ENCODE measurements around the gene NPL. TPM values are rescaled to one million over a fixed set of nuclear protein-coding genes. Genes with fewer than 3 reads are reported as not detected.
A peak's percentile ranks its signal among the peaks of the same experiment; 100 is the strongest.

The NPL gene
- polyA plus RNA-seq, 1 donor (not counting 4 experiments of a cell fraction or from before 2014, with no cell fraction given) = 9.0 TPM

GRCh38 chr1:182841368-182841988 lies 51.9 kb downstream of the NPL start:
- H3K79me2 ChIP-seq (ENCODE audit: control insufficient read depth, insufficient read depth, low read length) = peaks cover 71% of the 10 kb centered on the region
- H3K27ac ChIP-seq (ENCODE audit: control insufficient read depth, insufficient read depth, low read length) = peak overlapping the region; percentile 56

DNA sequence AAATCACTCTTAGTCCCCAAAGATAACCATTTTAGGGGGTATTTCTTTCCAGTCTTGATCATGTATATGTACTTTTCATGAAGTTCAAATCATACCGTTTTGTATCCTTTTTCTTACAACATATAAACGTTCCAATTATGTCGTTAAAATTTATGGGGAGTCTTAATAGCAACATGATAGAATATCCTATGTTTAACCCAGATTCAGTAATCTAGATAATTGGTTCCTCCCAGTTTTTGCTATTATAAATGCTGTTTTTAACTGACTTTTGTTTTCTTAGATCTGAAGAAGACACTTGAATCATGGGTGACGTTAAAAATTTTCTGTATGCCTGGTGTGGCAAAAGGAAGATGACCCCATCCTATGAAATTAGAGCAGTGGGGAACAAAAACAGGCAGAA lies 52.7 kb downstream of the NPL start:
- Histone ChIP-seq H3K27ac (ENCODE audit: control insufficient read depth, insufficient read depth, low read length) (no peak overlapping the region), H3K9me3 (ENCODE audit: control insufficient read depth, low read depth, low read length) (no peaks in the 10 kb centered on the region), H3K9me1 (ENCODE audit: control insufficient read depth, extremely low read depth, insufficient read depth, low read length) (no peaks in the 10 kb centered on the region), H3K36me3 (ENCODE audit: control insufficient read depth in 2 of 2, extremely low read depth in 1 of 2, insufficient read depth in 2 of 2, low read length in 2 of 2) (peaks cover 9 to 40% of the 10 kb centered on the region in 2 experiments), H3K79me2 (ENCODE audit: control insufficient read depth, insufficient read depth, low read length) (peaks cover 79% of the 10 kb centered on the region), H2AFZ (ENCODE audit: control insufficient read depth, low read length) (no peak overlapping the region), H3K27me3 (ENCODE audit: control insufficient read depth, extremely low read depth, insufficient read depth, low read length) (no peaks in the 10 kb centered on the region), H3K4me3 (ENCODE audit: control insufficient read depth in 2 of 3, extremely low read depth in 1 of 3, insufficient read depth in 2 of 3, low read depth in 1 of 3, low read length in 3 of 3) (peak overlapping the region in 1 of 3 experiments; percentile 99), H3K4me2 (ENCODE audit: control insufficient read depth, extremely low read depth, insufficient read depth, low read depth, low read length) (peak overlapping the region; percentile 98), H3K9ac (ENCODE audit: control insufficient read depth, extremely low read depth, insufficient read depth, low read length) (no peak overlapping the region), H4K20me1 (ENCODE audit: control insufficient read depth, extremely low read depth, insufficient read depth, low read length) (peaks cover 50% of the 10 kb centered on the region), H3K4me1 (ENCODE audit: control insufficient read depth, extremely low read depth, insufficient read depth, low read length) (peaks cover 19% of the 10 kb centered on the region)
- FAIRE-seq = no peak
- dilution Hi-C loops (cut with MboI; ENCODE audit: extremely low pct_ligation_motif_present, low sequenced_read_pairs) = no loop called here
- TF ChIP-seq, protein P1, sequence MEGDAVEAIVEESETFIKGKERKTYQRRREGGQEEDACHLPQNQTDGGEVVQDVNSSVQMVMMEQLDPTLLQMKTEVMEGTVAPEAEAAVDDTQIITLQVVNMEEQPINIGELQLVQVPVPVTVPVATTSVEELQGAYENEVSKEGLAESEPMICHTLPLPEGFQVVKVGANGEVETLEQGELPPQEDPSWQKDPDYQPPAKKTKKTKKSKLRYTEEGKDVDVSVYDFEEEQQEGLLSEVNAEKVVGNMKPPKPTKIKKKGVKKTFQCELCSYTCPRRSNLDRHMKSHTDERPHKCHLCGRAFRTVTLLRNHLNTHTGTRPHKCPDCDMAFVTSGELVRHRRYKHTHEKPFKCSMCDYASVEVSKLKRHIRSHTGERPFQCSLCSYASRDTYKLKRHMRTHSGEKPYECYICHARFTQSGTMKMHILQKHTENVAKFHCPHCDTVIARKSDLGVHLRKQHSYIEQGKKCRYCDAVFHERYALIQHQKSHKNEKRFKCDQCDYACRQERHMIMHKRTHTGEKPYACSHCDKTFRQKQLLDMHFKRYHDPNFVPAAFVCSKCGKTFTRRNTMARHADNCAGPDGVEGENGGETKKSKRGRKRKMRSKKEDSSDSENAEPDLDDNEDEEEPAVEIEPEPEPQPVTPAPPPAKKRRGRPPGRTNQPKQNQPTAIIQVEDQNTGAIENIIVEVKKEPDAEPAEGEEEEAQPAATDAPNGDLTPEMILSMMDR (optimal IDR thresholded peaks at IDR 0.05 in 1 of 3, IDR thresholded peaks at IDR 0.05 in 1 of 3, conservative IDR thresholded peaks at IDR 0.05 in 1 of 3; ENCODE audit: extremely low read depth in 1 of 3, insufficient read depth in 2 of 3, low read length in 3 of 3) = no peak
- no peak for TF ChIP-seq EZH2 (IDR thresholded peaks at IDR 0.05; ENCODE audit: low read length)
- DNase-seq (ENCODE audit: low read depth, low spot score) = no peak

More at GRCh38 chr1:182841368-182841988, 51.9 kb downstream of the NPL start:
- DNase-seq (ENCODE audit: low read depth, low spot score) = no peak
- no peak for FAIRE-seq
- Histone ChIP-seq H3K9me3 (ENCODE audit: control insufficient read depth, low read depth, low read length) (no peaks in the 10 kb centered on the region), H3K9me1 (ENCODE audit: control insufficient read depth, extremely low read depth, insufficient read depth, low read length) (no peaks in the 10 kb centered on the region), H3K9ac (ENCODE audit: control insufficient read depth, extremely low read depth, insufficient read depth, low read length) (peak overlapping the region; percentile 37), H3K4me3 (ENCODE audit: control insufficient read depth in 2 of 3, extremely low read depth in 1 of 3, insufficient read depth in 2 of 3, low read depth in 1 of 3, low read length in 3 of 3) (peak overlapping the region; percentile 95 to 99 (median 98)), H3K27me3 (ENCODE audit: control insufficient read depth, extremely low read depth, insufficient read depth, low read length) (no peaks in the 10 kb centered on the region), H3K4me1 (ENCODE audit: control insufficient read depth, extremely low read depth, insufficient read depth, low read length) (peaks cover 19% of the 10 kb centered on the region), H2AFZ (ENCODE audit: control insufficient read depth, low read length) (no peak overlapping the region), H4K20me1 (ENCODE audit: control insufficient read depth, extremely low read depth, insufficient read depth, low read length) (peaks cover 45% of the 10 kb centered on the region), H3K4me2 (ENCODE audit: control insufficient read depth, extremely low read depth, insufficient read depth, low read depth, low read length) (peak overlapping the region; percentile 98), H3K36me3 (ENCODE audit: control insufficient read depth in 2 of 2, extremely low read depth in 1 of 2, insufficient read depth in 2 of 2, low read length in 2 of 2) (peaks cover 9 to 36% of the 10 kb centered on the region in 2 experiments)
- dilution Hi-C loops (cut with MboI; ENCODE audit: extremely low pct_ligation_motif_present, low sequenced_read_pairs) = no loop called here
- TF ChIP-seq, protein P1 (optimal IDR thresholded peaks at IDR 0.05 in 1 of 3, IDR thresholded peaks at IDR 0.05 in 1 of 3, conservative IDR thresholded peaks at IDR 0.05 in 1 of 3; ENCODE audit: extremely low read depth in 1 of 3, insufficient read depth in 2 of 3, low read length in 3 of 3) = no peak
- TF ChIP-seq EZH2 (IDR thresholded peaks at IDR 0.05; ENCODE audit: low read length) = no peak

Measured in keratinocyte (primary cell).